HPDE6-E6E7 (cell line): ENCODE results near the gene AFF3.
"Not testable (repeated sequence)": the region's sequence is repeated elsewhere in the genome, so short reads cannot be mapped to it uniquely, and the experiment has no call there.

Experiments used
- DNase-seq: peaks from one replicate; pipeline ENCODE4 v3.0.0; 2011; ENCODE audit warnings: missing footprints; ENCODE audit errors: extremely low spot score

Gene AFF3

DNA sequence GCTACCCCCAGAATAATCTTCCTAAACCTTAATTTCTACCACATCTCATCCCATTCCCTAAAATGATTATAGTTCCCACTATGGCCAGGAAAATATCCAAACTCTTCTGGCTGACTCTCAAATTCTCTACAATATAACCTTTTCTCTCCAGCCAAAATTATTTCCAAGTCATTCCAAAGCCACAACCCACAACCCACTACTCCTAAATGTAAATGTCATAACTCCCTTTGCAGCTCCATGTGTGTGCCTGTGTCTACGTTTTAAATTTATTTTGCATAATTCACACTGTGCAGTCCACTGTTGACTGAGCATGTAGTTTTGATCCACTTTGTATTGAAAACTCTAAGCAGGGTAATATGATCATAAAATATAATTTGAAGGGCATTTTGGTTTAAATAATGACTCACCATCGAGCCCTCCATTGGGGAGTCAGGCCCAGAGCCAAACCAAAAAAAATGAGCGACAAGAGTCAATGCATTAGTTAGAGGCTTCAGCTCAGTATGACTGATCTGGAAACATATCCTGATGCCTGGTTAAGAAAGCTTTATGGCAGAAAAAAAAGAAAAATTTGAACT, 171.0 kb downstream of the AFF3 start:
- DNase-seq, result no peak

DNA sequence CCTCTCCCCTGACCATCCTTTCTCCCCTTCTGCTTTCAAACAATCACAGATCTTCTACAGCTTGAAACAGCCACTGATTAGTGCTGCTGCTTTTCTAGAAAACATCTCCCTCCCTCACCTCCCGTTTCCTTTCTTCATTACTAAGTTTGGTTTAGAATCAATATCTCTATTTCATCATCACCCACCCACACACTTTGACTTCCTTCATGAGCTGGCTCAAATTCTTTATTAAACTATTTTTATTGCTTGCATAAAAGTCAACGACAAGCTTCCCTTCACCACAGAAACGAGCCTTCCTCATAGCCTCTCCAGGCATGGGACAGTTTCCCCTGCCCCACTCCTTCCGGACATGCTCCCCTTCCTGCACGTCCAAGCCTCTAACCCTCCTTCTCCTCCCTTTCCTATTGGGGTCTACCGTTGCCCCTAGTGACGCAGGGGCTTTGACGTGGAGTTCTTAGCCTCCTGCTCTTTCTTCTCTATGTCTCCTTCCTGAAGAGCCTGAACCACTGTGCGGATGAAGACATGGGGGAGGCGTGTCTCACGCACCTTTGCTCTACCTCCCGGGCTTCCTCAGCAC, 172.0 kb downstream of the AFF3 start:
- no peak for DNase-seq

DNA sequence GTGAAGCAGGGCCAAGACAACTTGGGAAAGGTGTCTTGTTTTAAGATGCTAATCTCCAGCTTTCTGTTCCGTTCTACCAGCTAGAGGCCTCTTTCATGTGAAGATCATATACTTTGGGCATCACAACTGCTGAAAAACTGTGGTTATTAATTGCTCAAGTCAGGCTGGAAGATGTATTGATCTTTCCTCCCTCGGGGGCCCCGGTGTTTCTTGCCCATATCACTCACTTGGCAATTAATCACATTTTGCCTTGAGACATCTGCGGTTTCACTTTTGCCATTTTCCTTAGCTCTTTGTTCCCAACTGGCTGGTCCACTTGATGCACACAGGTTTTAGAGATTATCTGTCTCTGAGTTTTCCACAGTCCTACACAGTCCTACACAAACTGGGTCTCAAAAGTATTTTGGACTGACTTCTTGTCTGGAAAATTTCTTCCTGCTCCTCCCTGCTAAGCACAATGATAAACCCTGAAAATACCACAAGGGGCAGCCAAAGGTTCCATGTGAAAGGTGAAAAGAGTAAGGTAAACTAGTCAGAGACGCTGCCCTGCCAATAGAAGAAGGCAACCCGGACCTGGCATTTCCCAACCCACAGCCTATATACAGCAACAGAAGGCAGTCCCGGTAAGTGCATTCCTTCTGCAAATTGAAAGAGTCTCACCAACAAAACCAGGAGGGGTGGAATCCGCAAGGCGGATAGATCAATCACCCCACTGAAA, 181.0 kb downstream of the AFF3 start:
- no peak for DNase-seq

DNA sequence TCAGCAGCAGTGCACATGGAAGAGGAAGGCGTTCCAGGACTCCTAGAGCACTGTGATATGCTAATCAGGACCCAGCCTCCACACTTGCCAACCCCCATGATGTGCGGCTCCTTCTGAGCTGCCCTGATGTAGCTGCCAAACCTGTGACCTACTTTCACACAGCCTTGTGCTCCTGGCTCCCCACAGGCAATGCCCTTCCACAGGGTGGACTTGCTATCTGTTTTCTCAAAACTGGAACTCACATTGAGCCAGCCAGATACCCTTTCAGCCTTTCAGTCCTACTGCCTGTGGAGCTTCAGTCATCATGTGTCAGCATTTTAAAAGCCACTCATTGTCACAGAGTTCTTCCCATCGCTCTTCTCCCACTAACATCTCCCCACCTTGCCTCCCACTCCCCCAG, 181.6 kb downstream of the AFF3 start:
- no peak for DNase-seq

DNA sequence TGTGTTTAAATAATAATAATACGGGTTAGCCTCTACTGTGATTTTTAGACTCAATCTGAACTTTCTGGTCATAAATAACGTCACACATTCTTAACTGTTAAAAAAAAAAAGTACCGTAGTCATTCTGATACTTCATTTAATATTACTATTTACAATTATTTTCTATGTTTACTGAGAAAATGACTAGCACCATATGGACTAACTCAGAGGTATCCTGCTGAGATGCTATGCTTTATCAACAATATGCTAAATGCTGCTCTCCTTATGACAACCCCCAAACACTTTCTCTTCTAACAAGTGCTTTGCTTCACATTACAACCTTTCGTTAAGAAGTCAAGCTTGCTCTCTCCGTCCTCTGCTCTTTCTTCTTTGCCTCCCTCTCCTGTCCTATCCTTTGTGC, 182.1 kb downstream of the AFF3 start:
- no peak for DNase-seq

DNA sequence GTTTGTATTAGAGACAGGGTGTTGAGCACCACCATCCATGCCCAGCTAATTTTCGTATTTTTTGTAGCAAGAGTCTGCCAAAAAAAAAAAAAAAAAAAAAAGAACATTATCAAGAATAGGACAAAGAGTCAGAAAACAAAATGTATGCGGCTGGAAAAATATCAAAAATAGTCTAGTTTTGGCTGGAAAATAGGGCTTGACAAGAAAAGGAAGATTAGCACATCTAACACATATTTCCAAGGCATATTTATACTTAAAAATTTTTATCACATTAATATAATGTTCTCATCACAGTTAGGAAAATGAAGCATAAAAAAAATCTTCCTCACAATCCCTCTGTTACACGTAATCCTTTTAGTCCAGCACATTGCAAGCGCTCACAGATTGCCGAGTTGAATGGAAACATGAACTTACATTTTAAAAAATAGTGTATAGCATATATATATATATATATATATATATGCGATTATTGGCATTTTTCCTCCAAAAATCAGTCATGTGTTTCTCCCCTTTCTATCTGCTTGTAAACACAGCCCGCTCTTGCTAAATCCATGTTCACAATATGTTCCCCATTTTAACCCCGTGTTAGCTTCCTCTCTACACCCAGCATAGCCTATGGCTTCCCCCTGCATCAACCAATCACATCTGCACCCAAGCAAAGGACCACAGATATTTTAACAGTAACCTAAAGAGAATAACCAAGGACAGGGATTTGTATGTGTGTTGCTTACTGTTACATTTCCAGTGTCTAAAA, 183.0 kb downstream of the AFF3 start:
- no peak for DNase-seq

DNA sequence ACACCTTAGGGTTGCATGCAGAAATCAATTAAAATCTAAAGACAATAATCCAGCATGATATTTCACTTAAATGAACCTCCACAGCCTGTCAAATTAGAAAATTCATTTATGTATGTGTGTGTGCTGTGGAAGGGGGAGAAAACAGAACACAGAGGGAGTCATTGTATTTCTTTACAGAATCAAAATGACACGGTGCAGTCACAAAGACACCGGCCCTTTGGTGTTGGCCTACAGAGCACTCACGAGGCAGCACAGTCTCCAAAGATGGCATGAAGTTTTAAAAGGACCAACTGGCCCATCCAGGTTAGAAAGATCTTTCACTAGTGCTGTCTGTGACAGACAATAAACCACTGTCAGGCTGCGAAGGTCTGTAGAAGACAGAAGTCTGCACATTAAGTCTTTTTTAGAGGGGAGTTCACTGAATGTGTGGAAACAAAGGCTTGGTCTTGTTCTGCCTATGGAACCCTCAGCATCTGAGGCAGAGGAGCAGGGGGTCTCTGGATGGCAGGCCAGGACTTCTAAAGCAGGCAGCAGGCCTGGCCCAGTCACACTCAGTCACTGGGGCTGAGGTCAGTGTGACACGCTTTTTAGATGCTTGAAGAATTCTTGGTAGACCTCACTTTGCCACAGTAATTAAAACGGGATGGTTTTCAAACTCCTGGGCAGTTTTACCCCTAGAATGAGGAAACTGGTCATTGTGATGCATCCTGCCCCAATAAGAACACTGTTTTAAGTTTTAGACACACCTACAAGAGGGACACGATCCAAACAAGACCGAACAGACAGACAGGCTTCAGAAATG, 184.9 kb downstream of the AFF3 start:
- DNase-seq, result no peak

DNA sequence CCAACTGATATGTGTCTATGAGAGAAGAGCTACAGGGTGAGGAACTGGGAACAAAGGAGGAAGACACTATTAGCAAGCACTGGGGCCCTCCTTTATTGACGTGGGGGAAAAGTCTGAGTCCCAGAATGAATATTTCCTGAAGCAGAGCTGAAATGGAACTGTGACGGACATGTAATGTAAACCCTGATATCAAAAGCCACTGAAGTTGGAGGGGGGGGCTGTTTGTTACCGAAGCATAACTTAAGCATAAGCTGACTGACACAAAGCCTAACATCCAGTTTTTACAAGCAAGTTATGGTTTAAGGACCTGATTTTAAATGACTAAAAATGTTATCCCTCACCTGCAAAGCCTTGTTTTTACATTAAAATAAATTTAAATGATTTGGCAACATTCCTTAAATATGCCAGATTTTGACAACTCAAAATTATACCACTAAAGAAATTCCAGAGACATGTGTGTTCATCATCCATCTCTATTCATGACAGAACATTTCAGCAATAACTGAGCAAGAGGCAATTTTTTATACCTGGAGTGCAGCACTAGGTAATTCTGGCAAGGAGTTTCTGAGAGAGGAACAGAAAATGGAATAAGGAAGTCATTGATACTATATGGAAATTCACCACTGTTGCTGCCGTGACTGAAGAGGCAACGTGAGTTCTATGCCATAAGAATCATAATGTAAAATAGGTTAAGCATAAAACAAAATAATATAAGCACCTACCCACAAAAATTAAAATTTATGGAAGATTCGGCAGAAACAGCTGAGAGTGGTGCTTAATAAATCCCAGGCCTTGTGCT, 186.0 kb downstream of the AFF3 start:
- DNase-seq, result no peak

DNA sequence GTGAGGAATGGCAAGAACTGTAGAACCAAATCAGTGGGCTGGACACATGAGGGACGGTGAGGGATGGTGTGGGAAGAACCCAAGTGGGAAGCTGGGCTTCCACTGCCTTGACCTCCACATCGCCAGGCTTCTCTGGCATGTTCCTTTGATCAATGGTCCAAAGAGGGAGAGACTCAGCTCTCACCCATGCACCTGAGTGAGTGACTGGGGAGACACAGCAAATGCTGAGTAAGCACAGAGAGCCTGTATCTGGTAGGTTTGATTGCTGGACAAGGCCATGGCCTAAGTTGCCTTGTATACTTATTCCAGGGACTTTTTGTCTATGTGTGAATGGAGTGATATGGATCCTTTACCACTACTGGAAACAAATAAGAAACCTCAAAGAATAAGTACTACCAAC, 188.6 kb downstream of the AFF3 start:
- DNase-seq, result no peak

DNA sequence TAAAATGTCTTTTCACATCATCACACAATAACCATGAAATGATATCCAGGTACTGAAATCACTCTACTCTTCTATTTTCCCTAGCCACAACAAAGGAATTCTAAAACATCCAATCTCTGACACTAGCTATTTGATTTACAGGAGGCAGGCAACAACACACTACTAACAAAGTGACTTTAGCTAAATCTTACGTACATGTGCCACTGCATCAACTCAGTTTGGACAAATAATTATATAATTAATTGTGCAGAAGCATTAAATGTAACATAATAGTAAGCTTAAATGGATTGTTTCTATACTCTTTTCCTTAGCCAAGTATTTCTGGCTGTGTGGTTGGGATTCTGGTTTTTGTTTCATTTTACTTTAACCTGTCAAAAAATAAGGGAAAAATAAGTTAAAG, 192.4 kb downstream of the AFF3 start:
- no peak for DNase-seq

DNA sequence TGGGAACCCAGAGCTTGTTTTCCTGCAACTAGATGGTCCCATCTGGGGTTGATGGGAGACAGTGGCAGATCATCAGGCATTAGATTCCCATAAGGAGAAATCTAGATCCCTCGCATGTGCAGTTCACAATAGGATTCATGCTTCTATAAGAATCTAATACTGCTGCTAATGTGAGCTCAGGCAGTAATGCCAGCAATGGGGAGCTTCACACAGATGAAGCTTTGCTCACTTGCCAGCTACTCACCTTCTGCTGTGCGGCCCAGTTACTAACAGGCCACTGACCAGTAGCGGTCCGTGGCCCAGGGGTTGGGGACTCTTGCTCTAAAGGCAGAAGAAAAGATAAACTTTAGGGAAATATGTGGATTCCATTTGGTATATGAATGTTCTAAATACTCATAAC, 192.9 kb downstream of the AFF3 start:
- no peak for DNase-seq

DNA sequence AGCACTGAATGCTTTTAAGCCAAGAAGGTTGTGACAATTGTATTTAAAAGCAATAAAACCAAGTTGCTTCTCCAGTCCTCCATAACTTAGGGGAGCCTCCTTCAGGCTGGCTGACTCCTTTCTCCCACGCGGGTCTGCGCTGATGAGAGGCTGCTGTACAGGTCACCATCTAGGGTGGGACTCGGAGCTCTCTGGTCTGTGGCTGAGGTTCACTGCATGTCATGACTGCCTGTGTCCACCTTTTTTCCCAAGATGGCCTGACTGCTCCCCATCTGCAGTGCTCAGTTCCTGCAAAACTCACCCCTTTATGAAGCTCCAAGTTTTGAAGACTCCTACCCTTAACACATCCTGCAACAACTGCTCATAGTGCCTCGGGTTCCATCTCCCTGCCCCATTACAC, 194.4 kb downstream of the AFF3 start:
- DNase-seq, result no peak

DNA sequence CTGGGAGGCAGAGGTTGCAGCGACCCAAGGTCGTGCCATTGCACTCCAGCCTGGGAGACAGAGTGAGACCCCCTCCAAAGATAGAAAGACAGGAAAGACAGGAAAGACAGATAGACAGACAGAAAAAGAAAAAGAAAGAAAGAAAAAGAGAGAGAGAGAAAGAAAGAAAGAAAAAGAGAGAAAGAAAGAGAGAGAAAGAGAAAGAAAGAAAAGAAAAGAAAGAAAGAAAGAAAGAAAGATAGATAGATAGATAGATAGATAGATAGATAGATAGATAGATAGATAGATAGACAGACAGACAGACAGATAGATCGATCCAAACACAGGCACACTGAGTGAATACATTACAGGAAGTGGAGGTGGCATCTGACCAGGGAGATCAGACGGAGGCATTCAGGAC, 195.0 kb downstream of the AFF3 start:
- not testable (repeated sequence) for DNase-seq

DNA sequence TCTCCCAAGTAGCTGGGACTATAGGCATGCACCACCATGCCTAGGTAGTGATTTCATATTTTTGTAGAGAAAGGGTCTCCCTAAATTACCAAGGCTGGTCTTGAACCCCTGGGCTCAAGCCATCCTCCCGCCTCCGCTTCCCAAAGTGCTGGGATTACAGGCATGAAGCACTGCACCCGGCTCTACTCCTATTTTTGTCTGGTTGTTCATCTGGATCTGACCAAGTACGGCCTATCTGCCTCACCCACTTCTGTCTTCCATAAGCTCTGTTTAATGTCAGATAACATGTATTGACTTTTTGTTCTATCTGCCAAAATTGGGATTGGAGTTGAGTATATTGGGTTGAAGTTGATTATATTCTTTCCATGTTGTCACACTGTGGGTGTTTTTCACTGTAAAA, 198.4 kb downstream of the AFF3 start:
- no peak for DNase-seq

DNA sequence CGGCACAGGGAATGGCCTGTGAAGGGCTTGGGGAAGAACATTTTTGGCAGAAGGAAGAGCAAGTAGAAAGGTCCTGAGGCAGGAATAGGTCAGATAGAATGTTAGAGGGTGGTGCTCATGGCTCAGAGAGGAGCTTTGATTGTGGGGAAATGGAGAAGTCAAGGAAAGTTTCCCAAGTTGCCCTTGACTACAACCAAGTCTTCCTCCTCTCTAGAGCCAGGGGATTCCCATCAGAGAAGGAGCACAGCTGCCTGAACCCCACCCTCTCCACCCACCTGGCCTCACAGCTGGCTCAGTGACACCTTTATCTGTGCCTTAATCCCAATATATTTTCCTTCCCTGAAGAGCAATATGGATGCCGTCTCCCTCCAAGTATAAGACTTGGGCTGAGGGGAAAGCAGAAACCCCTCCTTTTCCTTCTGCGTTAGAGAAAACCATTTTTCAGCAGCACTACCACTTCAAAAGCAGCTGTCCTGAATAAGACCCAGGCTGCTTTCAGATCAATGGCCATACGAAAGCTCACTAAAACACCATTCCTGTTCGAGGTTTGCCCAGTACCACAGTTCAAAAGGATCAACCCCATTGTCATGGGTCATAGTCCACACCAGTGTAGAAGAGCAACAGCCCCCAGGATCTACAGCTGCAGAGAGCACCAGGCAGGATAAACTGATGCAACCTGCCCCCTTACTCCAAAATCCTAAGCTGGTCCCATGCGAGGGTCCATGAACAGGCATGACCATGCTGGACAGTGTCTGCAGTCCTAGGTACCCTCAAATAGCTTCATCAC, 199.6 kb downstream of the AFF3 start:
- no peak for DNase-seq

DNA sequence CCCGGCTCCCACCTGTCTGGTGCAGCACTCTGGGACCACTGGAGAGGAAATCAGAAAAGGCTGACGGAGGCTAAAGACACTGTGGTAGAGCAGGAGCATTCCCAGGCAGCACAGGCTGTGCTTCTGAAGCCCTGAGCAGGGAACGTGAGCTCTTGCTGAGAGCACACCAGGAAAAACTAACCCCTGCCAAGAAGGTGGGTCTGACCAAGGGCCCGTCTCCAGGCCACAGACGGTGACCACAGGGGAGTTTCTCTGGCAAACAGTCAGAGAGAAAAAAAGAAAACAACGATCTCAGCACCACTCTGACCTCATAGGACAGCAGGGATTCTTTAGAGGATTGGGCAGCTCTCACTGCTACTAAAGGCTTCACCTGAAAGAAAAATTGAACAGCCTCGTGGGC, 201.4 kb downstream of the AFF3 start:
- DNase-seq, result no peak

DNA sequence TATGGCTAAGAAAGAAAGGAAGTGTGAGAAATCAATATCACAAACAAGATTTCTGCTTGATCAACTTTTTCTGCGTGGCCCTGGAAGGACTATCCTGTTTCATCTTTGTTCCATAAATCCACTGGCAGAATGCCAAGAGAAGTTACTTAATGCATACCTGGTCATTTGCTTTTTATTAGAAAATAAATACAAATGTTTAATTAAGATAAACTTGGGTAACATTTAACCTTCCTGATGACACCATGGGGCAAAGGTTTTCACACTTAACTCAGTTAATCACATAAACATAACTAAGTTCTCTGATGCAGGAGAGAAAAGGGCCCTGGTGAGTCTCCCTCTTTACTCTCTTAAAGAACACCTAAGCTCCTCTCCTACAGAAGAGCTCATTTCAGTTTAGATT, 203.3 kb downstream of the AFF3 start:
- DNase-seq, result no peak

DNA sequence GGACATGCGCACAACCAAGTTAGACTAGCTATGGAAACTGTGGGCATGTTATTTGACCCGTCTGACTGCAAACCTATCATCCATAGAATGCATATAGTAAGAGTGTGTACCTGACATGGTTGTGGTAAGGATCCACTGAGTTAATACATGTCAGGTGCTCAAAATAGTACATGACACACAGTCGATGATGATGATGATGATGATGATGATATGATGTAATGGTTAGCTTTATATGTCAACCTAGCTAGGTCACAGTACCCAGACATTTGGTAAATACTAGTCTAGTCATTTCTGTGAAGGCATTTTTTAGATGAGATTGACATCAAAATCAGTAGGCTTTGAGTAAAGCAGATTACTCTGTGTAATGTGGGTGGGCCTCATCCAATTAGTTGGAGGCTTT, 204.1 kb downstream of the AFF3 start:
- DNase-seq, result no peak

DNA sequence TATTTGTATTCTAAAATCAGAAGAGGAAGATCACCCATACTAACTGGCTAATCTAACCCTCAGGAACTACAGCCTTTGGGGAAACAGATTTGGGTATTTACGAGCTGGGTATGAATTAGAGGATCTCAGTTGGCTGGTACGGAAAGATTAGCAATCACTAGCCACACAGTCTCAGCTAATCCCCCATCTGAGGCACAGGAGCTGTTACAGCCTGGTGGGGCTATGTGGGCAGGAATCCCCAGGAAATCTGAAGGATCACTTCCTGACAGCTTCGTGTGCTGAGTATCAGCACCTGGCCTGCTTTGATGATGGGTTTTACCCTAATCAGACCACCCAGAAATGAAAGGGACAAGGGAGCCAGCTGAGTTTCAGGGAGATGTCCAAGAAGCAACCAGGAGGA, 206.3 kb downstream of the AFF3 start:
- no peak for DNase-seq

DNA sequence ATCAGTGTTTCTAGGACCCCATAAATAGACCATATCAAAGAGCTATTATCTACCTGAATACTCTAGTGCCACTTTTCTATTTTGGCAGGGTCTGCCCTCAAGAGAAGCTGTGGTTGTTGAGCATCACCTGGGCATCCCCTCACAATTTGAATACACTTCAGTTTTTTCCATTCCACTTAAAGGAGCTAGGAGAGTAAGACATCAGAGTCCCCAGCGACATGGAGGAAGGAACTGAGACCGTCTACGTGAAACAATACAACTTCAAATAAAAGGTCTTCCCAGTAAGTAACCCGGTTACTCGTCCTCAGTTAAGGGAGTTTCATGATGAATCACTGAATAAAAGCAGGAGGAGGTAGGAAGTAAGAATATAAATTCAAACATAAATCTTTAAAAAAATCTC, 206.7 kb downstream of the AFF3 start:
- DNase-seq, result no peak
